ENCODE results near the gene SMARCAL1. TPM values are rescaled to one million over a fixed set of nuclear protein-coding genes. Genes with fewer than 3 reads are reported as not detected.
A peak's percentile ranks its signal among the peaks of the same experiment; 100 is the strongest.
"Not testable (repeated sequence)": the region's sequence is repeated elsewhere in the genome, so short reads cannot be mapped to it uniquely, and the experiment has no call there.

Gene SMARCAL1
- polyA plus RNA-seq, 1 donor from 2014 or later: 7.5 TPM

GRCh38 chr2:216517447-216518225 is 105.4 kb downstream of the SMARCAL1 start:
- H3K79me2 ChIP-seq (replicated peaks; ENCODE audit: insufficient read depth, low read length): no peaks in the 10 kb centered on the region
- no peak overlapping the region for H3K9ac ChIP-seq (ENCODE audit: low read length)
- H3K9me3 ChIP-seq (ENCODE audit: low read length): no peaks in the 10 kb centered on the region

DNA sequence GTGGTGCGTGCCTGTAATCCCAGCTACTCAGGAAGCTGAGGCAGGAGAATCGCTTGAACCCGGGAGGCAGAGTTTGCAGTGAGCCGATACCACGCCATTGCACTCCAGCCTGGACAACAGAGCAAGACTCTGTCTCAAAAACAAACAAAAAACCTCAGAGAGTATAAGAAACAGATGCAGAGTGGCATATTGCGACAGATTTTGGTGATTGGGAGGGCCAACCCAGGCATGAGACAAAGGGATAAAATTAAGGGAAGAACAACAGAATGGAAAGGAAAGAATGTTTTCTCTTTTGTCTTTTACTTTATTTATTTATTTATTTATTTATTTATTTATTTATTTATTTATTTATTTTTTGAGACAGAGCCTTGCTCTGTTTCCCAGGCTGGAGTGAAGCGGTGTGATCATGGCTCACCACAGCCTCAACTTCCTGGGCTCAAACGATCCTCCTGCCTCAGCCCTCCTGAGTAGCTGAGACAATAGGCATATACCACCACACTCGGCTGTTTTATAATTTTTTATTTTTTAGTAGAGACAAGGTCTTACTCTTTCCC is 106.4 kb downstream of the SMARCAL1 start:
- not testable (repeated sequence) for H3K9ac ChIP-seq (ENCODE audit: low read length); H2AFZ ChIP-seq (ENCODE audit: low read depth, low read length); H3K27me3 ChIP-seq (ENCODE audit: insufficient read depth, low read depth, low read length); H3K79me2 ChIP-seq (replicated peaks; ENCODE audit: insufficient read depth, low read length); H3K36me3 ChIP-seq (ENCODE audit: insufficient read depth, low read length); H3K27ac ChIP-seq (ENCODE audit: low read length); H3K9me3 ChIP-seq (ENCODE audit: low read length); H3F3A ChIP-seq (ENCODE audit: insufficient read depth, low read length, poor library complexity, severe bottlenecking); H3K9me2 ChIP-seq (ENCODE audit: insufficient read depth, low read length); H4K20me1 ChIP-seq (ENCODE audit: insufficient read depth); H3K4me2 ChIP-seq (ENCODE audit: low read length); H3K4me3 ChIP-seq (ENCODE audit: low read length)

More at GRCh38 chr2:216517447-216518225, 105.4 kb downstream of the SMARCAL1 start:
- Histone ChIP-seq H3K27me3 (ENCODE audit: insufficient read depth, low read depth, low read length) (no peaks in the 10 kb centered on the region), H3K36me3 (ENCODE audit: insufficient read depth, low read length) (no peaks in the 10 kb centered on the region), H2AFZ (ENCODE audit: low read depth, low read length) (no peak overlapping the region), H3K27ac (ENCODE audit: low read length) (no peak overlapping the region), H3K4me3 (ENCODE audit: low read length) (no peak overlapping the region), H3F3A (ENCODE audit: insufficient read depth, low read length, poor library complexity, severe bottlenecking) (no peaks in the 10 kb centered on the region), H3K4me2 (ENCODE audit: low read length) (no peak overlapping the region), H4K20me1 (ENCODE audit: insufficient read depth) (no peaks in the 10 kb centered on the region), H3K9me2 (ENCODE audit: insufficient read depth, low read length) (no peaks in the 10 kb centered on the region)
- TF ChIP-seq EZH2 (IDR thresholded peaks at IDR 0.05; ENCODE audit: borderline replicate concordance, insufficient read depth, low read length, poor library complexity, severe bottlenecking) (no peak), SMC3 (conservative IDR thresholded peaks at IDR 0.05; ENCODE audit: poor library complexity) (no peak)

DNA sequence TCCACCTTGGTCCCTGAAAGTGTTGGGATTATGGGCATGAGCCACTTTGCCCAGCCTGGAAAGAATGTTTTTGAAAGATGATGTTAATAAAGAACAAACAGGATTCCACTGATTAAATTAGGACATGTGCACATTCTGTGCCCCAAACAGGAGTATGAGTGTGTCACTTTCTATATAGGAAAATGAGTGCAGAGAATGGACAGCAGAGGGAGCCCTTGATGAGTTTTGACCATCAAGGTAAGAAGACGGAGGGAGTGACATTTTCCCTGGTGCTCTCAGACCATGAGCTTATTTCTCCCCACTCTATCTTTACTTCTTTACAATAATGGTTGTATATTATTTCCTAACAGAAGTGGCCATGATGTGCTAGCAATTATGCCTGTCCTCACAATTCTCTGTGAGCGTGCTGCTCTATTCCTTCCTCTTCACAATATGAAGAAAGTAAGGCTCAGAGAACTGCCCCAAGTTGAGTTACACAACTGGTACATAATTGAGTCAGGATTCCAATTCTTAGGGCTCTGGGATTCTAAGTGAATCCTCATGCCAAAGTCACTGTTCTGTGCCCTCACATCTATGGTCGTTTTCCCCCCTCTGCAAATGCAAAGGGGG is 107.0 kb downstream of the SMARCAL1 start:
- Histone ChIP-seq H2AFZ (ENCODE audit: low read depth, low read length) (no peak overlapping the region), H3K36me3 (ENCODE audit: insufficient read depth, low read length) (no peaks in the 10 kb centered on the region), H3K27ac (ENCODE audit: low read length) (no peak overlapping the region), H3K4me2 (ENCODE audit: low read length) (no peak overlapping the region), H3F3A (ENCODE audit: insufficient read depth, low read length, poor library complexity, severe bottlenecking) (no peaks in the 10 kb centered on the region), H3K9me3 (ENCODE audit: low read length) (no peaks in the 10 kb centered on the region), H3K9me2 (ENCODE audit: insufficient read depth, low read length) (no peaks in the 10 kb centered on the region), H3K9ac (ENCODE audit: low read length) (no peak overlapping the region), H3K4me3 (ENCODE audit: low read length) (no peak overlapping the region), H3K27me3 (ENCODE audit: insufficient read depth, low read depth, low read length) (no peaks in the 10 kb centered on the region), H3K79me2 (replicated peaks; ENCODE audit: insufficient read depth, low read length) (no peaks in the 10 kb centered on the region), H4K20me1 (ENCODE audit: insufficient read depth) (no peaks in the 10 kb centered on the region)
- TF ChIP-seq TAF1 (IDR thresholded peaks at IDR 0.05; ENCODE audit: low read depth) (no peak), MXI1 (conservative IDR thresholded peaks at IDR 0.05; ENCODE audit: poor library complexity, severe bottlenecking) (no peak), EZH2 (IDR thresholded peaks at IDR 0.05; ENCODE audit: borderline replicate concordance, insufficient read depth, low read length, poor library complexity, severe bottlenecking) (no peak), SMC3 (conservative IDR thresholded peaks at IDR 0.05; ENCODE audit: poor library complexity) (peak; percentile 95), POLR2AphosphoS5 (IDR thresholded peaks at IDR 0.05) (no peak), EP300 (conservative IDR thresholded peaks at IDR 0.05; ENCODE audit: poor library complexity, severe bottlenecking) (no peak), RAD21 (conservative IDR thresholded peaks at IDR 0.05) (peak; percentile 82)
- TF ChIP-seq, protein P1, sequence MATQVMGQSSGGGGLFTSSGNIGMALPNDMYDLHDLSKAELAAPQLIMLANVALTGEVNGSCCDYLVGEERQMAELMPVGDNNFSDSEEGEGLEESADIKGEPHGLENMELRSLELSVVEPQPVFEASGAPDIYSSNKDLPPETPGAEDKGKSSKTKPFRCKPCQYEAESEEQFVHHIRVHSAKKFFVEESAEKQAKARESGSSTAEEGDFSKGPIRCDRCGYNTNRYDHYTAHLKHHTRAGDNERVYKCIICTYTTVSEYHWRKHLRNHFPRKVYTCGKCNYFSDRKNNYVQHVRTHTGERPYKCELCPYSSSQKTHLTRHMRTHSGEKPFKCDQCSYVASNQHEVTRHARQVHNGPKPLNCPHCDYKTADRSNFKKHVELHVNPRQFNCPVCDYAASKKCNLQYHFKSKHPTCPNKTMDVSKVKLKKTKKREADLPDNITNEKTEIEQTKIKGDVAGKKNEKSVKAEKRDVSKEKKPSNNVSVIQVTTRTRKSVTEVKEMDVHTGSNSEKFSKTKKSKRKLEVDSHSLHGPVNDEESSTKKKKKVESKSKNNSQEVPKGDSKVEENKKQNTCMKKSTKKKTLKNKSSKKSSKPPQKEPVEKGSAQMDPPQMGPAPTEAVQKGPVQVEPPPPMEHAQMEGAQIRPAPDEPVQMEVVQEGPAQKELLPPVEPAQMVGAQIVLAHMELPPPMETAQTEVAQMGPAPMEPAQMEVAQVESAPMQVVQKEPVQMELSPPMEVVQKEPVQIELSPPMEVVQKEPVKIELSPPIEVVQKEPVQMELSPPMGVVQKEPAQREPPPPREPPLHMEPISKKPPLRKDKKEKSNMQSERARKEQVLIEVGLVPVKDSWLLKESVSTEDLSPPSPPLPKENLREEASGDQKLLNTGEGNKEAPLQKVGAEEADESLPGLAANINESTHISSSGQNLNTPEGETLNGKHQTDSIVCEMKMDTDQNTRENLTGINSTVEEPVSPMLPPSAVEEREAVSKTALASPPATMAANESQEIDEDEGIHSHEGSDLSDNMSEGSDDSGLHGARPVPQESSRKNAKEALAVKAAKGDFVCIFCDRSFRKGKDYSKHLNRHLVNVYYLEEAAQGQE (IDR thresholded peaks at IDR 0.05; ENCODE audit: borderline replicate concordance): no peak
- TF ChIP-seq, protein P2, sequence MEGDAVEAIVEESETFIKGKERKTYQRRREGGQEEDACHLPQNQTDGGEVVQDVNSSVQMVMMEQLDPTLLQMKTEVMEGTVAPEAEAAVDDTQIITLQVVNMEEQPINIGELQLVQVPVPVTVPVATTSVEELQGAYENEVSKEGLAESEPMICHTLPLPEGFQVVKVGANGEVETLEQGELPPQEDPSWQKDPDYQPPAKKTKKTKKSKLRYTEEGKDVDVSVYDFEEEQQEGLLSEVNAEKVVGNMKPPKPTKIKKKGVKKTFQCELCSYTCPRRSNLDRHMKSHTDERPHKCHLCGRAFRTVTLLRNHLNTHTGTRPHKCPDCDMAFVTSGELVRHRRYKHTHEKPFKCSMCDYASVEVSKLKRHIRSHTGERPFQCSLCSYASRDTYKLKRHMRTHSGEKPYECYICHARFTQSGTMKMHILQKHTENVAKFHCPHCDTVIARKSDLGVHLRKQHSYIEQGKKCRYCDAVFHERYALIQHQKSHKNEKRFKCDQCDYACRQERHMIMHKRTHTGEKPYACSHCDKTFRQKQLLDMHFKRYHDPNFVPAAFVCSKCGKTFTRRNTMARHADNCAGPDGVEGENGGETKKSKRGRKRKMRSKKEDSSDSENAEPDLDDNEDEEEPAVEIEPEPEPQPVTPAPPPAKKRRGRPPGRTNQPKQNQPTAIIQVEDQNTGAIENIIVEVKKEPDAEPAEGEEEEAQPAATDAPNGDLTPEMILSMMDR (IDR thresholded peaks at IDR 0.05; ENCODE audit: poor library complexity, severe bottlenecking): peak; percentile 87

Measured in neural cell (in vitro differentiated cells).